ENCODE measurements around the gene ZNF362.

ZNF362 gene

DNA sequence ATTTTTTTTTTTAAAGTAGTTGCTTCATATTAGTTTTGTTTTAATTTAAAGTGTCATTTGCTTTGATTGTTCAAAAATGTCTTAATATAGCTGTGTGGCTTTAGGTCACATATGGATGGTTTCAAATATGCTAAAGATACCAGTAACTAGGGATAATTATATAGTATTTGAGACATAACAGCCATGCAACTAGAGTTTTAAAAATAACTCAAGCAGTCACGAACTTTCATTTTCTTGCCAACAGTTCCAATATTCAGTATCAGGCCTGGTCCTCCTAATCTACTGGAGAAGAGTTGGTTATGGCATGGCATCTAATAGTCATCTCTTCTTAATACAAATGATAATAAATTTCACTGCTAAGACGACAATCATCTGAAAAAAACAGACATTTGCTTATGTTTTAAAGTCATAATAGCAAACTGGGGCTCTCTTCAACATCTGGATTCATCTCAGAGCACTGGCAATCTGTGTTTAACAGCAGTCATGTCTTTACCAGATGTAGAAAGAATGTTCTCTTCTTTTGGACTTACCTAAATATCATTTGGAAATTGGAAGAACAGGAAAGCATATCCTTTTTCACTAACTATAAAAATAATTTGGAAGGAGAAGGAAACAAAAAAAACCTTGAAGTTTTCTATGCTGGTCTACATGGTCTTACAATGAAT, 88.7 kb downstream of the ZNF362 start:
- no peak for DNase-seq (ENCODE audit: low read depth, low spot score)

DNA sequence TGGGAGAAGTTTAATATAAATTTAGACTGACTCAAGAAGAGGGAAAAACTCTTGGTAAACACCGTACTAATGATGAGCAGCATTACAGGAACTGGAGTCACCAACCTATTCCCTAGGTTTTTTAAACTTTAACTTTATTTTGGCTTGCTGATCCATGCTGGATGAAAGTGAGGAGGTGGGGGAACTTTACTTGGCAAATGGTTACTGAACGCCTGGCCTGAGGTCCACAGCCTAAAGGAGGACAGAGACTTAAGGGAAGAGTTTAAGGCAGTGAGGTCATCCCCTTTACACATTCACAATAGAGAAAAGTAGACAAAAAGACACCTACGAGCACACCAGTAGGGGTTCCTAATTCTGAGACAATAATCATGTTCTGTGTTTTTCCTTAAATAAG, 90.2 kb downstream of the ZNF362 start:
- no peak for DNase-seq (ENCODE audit: low read depth, low spot score)

DNA sequence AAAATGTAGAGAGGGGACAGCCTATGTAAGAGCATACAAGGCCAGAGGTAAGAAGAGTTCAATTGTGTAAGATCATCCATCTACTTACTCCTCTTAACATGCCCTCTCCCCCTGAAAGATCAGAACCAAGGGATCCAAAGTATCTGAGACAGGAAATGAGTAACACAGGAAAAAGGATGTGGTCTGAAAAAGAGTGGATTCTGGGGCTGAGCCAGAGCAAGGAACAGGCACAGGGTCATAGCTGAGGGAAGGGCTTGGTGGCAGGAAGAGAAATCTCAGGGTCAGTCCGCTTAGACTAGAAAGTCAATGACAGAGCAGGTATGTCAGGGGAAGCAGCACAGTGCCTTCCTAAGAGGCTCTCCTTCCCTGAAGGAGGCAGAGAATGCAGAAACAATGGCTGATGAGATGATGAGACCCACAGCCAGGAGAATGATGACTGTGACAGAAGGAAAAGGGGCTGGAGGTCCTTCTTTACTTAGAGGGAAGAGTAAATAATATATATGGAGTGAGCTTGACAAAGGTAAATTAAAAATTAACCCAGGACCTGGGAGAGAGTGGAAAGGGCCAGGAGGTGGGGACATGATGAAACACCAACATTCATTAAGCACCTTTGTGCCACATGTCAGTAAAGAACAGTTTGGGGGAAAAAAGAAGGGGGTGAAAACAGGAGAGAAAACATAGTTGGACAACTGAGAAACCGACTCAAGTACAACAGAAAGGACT, 90.8 kb downstream of the ZNF362 start:
- no peak for DNase-seq (ENCODE audit: low read depth, low spot score)

DNA sequence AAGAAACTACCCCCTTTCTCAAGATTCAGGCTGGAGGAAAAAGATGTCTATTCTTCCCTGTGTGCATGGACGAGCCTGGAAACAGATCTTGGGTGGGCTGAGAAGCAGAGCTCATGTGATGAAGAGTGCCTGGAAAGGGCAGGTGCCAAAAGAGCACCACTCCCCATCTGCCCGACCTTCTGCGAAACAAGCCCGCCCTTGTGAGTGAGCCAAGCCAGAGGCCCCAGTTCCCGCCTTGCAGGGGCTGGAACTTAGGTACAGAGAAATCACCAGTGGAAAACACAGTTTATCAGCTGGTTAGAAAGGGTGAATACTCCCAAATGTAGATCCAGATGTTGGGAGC, 91.3 kb downstream of the ZNF362 start:
- no peak for DNase-seq (ENCODE audit: low read depth, low spot score)

DNA sequence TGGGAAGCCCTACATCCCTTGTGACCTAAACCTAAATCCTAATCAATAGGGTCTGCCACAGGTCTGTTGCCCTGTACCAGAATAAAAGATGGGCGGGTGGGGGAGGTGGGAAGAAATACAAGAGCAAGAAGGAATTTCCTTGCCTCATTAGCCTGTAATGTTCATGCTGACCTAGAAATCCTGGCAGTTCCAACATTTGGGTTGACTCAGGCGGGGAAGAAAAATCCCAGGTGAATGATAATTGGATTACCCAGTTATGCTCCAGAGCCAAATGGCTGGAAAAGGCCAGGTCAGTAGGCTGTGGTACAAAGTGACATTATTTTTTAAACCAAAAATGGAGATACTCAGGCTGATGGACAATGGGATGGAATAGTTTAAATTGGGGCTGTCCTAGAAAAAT, 91.9 kb downstream of the ZNF362 start:
- DNase-seq (ENCODE audit: low read depth, low spot score) = no peak

DNA sequence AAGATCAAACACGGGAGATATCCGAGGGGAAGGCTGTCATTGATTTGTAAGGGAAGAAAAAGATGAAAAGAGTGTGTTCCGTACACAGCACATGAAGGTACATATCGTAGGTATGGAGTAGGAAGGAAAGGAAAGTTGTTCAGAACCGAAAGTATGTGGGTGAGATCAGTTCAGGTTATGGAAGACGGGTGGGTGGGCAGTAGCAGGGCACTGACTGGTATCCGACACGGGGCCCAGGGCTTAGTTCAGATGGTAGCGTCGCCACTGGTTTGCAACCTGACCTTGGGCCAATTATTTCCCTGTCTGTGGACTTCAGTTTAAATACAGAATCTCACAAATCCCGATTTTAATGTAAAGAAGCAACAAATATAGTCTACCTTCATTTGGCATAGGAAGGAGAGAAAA, 92.4 kb downstream of the ZNF362 start:
- no peak for DNase-seq (ENCODE audit: low read depth, low spot score)

DNA sequence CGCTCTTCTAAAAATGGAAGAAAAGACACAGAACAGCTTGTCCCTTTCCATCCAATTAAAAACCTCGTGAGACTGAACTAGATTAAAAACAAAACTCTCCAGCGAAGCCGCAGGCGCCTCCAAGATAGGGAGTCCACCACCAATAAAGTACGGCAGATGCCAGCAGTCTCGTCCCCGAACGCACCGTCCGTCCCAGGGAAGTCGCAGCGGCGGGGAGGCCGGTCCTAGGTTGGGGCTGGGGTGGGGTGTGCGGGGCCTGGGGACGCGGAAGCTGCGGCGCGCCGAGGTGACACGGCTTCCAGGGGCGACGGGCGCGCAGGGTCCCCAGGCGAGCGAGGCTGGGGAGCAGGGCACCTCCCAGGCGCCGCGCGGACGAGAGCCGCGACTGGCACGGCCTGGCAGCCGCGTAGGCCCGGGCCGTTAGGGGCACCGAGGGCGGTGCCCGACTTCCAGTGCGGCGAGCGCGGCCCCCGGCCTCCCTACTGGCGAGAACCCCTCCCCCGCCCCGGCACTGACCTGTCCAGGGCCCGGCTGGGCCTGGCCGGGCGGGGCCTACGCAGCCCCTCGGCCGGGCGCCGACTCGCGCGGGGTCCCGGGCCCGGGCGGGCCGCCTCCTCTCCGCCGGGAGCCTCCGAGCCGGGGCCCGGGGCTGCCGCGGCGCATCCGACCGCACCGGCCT, 92.9 kb downstream of the ZNF362 start:
- no peak for DNase-seq (ENCODE audit: low read depth, low spot score)

DNA sequence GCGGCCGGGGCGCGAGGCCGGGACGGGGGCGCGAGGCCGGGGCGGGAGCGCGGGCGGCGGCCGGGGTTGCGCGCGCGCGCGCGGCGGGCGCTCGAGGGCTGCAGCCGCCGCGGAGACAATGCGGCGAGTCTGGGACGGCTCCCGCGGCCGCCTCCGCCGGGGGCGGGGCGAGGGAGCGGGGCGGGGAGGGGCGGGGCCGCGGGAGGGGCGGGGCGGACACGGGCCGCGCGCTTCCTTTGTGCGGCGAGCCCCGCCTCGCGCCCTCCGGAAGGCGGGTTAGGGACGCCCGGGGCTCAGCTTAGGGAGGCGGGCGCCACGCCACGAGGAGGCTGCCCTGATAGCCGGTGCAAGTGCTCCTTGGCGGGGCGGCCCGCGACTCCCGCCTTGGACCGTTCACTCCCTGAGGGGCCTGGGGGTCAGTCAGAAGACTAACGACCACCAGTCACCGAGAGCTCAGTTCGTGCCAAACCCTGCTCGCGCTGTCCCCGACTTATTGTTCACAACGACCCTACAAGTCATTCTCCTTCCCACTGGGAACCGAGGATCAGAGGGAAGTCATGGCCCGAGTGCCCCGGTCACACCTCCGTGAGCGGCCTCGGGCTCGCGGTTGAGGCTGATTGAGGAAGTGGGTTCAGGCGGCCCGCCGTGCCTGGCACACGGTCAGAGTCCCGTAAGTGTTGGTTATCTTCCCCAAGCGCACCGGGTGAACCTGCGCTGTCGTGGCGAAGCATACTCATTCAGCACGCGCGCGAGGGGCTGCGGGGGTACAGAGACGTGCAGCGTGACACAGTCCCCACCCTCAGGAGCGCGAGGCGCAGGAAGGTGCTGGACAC, 93.7 kb downstream of the ZNF362 start:
- no peak for DNase-seq (ENCODE audit: low read depth, low spot score)
